ENCODE data around the gene KISS1.

Gene KISS1

GRCh38 chr1:204217648-204218000 is 21.3 kb upstream of the KISS1 start:
- no peak for DNase-seq

DNA sequence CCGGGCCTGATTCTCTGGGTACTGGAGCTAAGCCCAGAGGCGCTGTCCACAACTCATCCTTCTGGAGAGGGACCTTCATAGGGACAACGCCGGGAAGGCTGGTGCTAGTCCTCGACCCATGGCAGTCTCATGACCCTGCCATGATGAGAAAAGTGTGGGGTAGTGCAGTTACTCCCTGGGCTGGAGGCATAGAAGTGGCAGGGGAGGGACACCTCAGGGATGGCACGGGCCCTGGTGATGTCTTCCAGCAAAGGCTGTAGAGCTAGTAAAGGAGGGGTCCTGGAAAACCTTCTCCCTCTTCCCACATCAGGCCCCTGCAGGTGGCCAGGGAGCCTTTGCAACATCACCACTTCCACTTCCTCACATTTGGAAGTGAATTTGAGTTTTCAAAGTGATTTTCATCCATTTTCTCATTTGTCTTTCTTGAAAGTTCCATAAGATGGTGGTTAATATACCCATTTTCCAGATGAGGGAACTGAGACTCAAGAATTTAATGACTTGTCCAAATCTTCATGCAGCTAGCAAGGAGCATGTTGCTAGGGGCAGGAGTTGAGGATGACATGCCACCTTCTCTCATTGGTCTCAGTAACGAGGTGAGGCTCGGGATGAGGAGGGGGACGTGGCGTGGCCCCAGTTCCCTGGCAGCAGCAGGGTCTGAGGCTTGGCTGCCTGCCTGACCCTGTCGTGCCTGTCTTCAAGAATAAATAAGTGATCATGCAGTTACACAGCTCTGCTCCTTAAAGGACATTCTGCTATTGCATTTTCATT is 20.8 kb upstream of the KISS1 start:
- DNase-seq, result no peak

- no peak for DNase-seq
These were observed 19.9 kb upstream of the KISS1 start for GRCh38 chr1:204216236-204216635.

GRCh38 chr1:204213668-204214662 is 17.7 kb upstream of the KISS1 start, which contains the start of gene GOLT1A:
GOLT1A (minus strand) TSS chr1:204213988; CDS start chr1:204213906, 82 bp downstream.
- peak; percentile 72 for DNase-seq

DNA sequence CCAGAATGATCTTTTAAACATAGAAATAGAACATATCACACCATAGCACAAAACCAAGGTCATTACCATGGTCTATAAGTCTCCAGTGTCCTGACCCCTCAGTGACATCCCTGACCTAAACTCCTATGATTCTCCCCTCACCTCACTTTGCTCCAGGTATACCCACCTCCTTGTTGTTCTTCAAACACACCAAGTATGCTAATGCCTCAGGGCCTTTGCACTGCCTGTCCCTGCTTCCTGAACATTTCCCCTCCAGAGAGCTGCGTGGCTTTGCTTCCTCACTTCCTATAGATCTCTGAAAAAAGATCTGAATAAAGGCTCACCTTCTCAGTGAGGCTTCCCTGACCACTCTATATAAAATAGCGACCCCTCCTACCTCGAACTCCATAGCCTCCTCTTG is 16.4 kb upstream of the KISS1 start:
- DNase-seq, result no peak

GRCh38 chr1:204211046-204211445 is 14.8 kb upstream of the KISS1 start:
- no peak for DNase-seq

- DNase-seq, result peak; percentile 14
These were observed 10.9 kb upstream of the KISS1 start for GRCh38 chr1:204207136-204207616.

- peak; percentile 34 for DNase-seq
These were observed 9.8 kb upstream of the KISS1 start for GRCh38 chr1:204206121-204206520.

- DNase-seq, result no peak
These were observed 9.2 kb upstream of the KISS1 start for GRCh38 chr1:204205486-204205885.

GRCh38 chr1:204204944-204205343 is 8.7 kb upstream of the KISS1 start:
- no peak for DNase-seq

DNA sequence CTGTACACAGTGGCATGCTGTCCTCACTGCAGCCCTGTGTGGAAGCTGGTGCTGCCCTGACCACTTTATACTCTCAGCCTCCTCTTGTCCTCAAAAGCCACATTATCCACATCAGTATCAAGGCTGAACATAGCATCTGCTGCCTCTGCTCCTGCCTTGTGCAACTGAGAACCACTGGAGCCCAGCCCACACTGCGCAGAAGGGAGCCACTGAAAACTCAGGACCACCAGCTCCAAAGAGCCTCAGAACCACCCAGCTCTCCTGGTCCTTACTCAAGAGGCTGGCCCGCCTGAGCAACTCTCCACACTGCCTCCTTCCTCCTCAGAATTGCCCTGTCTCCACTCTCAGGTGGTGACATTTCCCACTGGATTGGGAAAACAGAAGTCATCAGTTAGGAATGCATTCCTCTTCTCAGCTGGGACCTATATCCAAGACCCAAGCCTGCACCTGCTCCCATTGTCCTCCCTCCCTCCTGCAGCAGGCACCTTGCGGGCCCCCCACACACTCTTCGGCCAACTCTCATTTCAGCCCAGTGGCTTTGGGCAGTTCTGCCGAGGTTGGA is 7.0 kb upstream of the KISS1 start:
- no peak for DNase-seq

- DNase-seq, result no peak
These were observed 6.2 kb upstream of the KISS1 start for GRCh38 chr1:204202481-204202880.

GRCh38 chr1:204201348-204202040 is 5.2 kb upstream of the KISS1 start:
- DNase-seq, result no peak

DNA sequence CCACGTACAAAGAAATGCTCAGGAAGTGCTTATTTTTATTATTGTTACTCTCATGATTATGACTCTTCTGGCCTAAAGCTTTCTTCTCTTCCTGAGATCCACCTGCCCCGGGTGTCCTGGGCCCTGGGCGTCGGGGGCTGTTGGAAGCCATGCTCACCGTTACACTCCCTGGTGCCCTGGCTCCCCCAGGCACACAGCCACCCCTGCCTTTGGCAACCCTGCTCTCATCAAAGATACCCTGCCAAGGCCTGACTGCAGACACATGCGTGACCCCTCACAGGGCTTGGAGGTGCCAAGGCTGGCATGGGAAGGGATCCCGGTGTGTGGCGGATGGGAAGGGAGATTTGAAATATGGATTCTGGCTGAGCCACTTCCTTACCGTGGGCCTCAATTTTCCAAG is 3.3 kb upstream of the KISS1 start:
- DNase-seq, result no peak

- DNase-seq, result peak; percentile 69
These were observed 2.4 kb upstream of the KISS1 start for GRCh38 chr1:204198348-204199340.

GRCh38 chr1:204197068-204197467 is 777 bp upstream of the KISS1 start:
- DNase-seq, result no peak

DNA sequence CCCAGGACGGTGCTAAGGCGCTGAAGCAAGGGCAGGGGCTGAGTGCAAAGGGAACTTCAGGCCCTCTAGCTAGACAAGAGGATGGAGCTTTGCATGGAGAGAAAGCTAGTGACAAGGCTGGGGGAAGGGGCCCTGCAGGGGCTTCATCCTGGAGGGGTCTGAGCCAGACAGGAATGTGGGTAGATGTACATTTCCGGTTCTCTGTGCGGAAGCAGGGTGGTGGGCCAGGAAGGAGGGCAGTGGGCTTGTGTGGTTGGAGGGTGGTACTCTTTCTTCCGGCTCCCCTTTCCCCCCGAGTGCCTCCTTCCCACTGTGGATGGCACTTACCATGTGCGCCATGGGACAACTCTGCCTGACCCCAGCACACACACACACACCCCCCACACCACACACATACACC is 1.5 kb downstream of the KISS1 start:
- no peak for DNase-seq

DNA sequence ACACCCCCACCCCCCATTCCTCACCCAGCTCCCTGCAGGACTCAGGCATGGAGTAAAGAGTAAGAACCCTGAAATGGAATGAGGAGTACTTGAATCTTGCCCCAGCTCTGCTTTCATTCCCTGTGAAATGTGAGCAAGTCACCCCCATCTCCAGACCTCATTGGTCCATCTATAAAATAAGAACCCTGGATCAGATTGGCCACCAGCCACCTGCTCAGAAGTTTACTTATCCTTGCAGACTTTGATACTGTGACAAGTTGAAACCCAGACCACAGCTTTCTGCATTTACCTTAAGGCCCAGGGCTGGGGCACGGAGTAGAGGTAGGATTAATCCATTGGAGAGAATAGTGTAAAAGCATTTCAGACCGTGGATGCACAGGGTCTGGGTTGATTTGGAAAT is 2.2 kb downstream of the KISS1 start:
- DNase-seq, result no peak

DNA sequence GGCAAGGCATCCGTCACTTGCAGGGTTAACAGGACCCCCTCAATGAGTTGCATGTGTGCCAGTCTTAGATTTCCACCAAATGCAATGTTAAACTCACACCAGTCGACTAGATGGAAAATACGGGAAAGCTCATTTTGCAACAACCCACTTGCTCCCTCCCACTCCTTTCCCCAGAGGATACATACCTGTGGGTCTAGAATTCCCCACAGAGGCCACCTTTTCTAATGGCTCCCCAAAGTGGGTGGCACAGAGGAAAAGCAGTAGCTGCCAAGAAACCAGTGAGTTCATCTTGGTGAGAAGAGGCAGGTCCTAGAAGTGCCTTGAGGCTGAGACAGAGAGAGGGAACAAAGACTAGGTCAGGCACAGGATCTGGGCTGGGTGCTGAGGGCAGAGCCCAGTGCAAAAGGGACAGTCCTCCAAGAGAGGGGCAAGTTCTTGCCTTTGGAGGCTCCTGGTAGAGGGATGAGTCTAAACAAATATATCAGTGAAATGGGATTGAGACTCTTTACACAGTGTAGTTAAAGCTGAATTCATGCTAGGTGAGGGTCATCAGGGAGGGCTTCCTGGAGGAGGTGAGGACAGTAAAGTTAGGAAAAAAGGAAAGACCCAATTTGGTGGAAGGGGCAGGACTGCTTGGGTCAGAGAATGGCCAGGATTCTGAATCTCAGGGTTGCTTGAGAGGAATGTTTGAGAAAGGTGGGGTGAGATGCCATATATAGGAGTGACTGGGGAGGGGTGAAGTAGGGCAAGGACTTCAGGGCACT is 3.5 kb downstream of the KISS1 start:
- no peak for DNase-seq

DNA sequence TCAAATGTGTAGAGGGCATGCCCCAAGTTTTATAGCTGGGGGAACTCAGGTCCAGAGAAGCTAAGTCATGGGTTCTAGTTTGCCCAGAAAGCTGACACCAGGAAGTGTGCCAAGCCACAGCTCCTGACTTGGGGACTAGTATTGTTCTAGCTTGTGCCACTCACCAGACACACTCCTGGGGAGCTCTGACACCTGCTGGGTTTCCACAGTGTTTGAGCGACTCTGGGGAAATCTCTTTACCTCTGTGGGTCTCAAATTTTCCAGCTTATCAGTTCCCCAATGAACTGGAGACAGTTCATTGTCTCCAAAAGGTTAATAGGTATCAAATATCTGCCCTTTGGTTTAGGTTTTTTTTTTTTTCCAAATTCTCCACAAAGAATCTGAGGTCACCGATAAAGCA is 4.2 kb downstream of the KISS1 start:
- no peak for DNase-seq

- DNase-seq, result no peak
These were observed 4.8 kb downstream of the KISS1 start for GRCh38 chr1:204191456-204191855.

Data from HCEC 1CT (cell line).